ENCODE results near the gene TRIOBP.

The TRIOBP gene

GRCh38 chr22:37672206-37672919 lies 24.5 kb upstream of the TRIOBP start:
- DNase-seq: peak; percentile 26

GRCh38 chr22:37672920-37673455 lies 23.9 kb upstream of the TRIOBP start:
- no peak for DNase-seq

GRCh38 chr22:37674248-37674647 lies 22.6 kb upstream of the TRIOBP start:
- no peak for DNase-seq

GRCh38 chr22:37674951-37675929 lies 21.6 kb upstream of the TRIOBP start, which contains the start of gene LGALS1:
LGALS1 (plus strand) TSS chr22:37675636; CDS start chr22:37675703, 67 bp downstream.
- peak; percentile 73 for DNase-seq

- DNase-seq: peak; percentile 55
These were observed 20.7 kb upstream of the TRIOBP start for GRCh38 chr22:37675930-37676735.

- peak; percentile 94 for DNase-seq
These were observed 19.9 kb upstream of the TRIOBP start for GRCh38 chr22:37676736-37677492.

GRCh38 chr22:37677493-37677974 lies 19.3 kb upstream of the TRIOBP start:
- DNase-seq: no peak

- no peak for DNase-seq
These were observed 18.5 kb upstream of the TRIOBP start for GRCh38 chr22:37678372-37678771.

GRCh38 chr22:37679670-37680069 lies 17.2 kb upstream of the TRIOBP start:
- no peak for DNase-seq

GRCh38 chr22:37680191-37680851 lies 16.5 kb upstream of the TRIOBP start:
- no peak for DNase-seq

GRCh38 chr22:37681001-37681424 lies 15.8 kb upstream of the TRIOBP start:
- no peak for DNase-seq

- DNase-seq: peak; percentile 82
These were observed 15.2 kb upstream of the TRIOBP start for GRCh38 chr22:37681556-37682049.

- DNase-seq: no peak
These were observed 11.8 kb upstream of the TRIOBP start for GRCh38 chr22:37684803-37685615.

GRCh38 chr22:37686002-37686982 lies 10.6 kb upstream of the TRIOBP start, which contains the start of gene NOL12:
NOL12 (plus strand) TSS chr22:37686343; CDS start chr22:37686393, 50 bp downstream.
- DNase-seq: peak; percentile 86

GRCh38 chr22:37690407-37690806 lies 6.4 kb upstream of the TRIOBP start:
- no peak for DNase-seq

GRCh38 chr22:37690901-37691504 lies 5.8 kb upstream of the TRIOBP start:
- DNase-seq: no peak

- DNase-seq: no peak
These were observed 4.1 kb upstream of the TRIOBP start for GRCh38 chr22:37692627-37693285.

Measured in CD4-positive, alpha-beta T cell treated with Interleukin-12 subunit alpha and Interleukin-12 subunit beta, for 1 hour (primary cell).